Right lobe of liver (tissue), 4 donors: ENCODE results near the gene KAT6B.

Experiments used
- POLR2A ChIP-seq: fragments of 450-650 bp; IDR thresholded peaks from one replicate; pipeline ENCODE4 v1.6.1; 2017; ENCODE audit warnings: antibody characterized with exemption, mild to moderate bottlenecking
- TF ChIP-seq, protein P1 (sequence below), 4 donors: fragments of 200-600 bp in 3 of 4; fragments of 450-650 bp in 1 of 4; IDR thresholded peaks; one replicate each; pipeline versions ENCODE4 v1.5.1 to v1.8.0; 2016 to 2022; ENCODE audit warnings: antibody characterized with exemption in 4 of 4, mild to moderate bottlenecking in 2 of 4
- donor health status: DM: no; HTN: no; CAD: no.
- donor health status: DM: no; HTN: no; CAD: no.
- donor health status: DM: no; HTN: yes; CAD: no.

- no peak for TF ChIP-seq POLR2A
- TF ChIP-seq, protein P1, sequence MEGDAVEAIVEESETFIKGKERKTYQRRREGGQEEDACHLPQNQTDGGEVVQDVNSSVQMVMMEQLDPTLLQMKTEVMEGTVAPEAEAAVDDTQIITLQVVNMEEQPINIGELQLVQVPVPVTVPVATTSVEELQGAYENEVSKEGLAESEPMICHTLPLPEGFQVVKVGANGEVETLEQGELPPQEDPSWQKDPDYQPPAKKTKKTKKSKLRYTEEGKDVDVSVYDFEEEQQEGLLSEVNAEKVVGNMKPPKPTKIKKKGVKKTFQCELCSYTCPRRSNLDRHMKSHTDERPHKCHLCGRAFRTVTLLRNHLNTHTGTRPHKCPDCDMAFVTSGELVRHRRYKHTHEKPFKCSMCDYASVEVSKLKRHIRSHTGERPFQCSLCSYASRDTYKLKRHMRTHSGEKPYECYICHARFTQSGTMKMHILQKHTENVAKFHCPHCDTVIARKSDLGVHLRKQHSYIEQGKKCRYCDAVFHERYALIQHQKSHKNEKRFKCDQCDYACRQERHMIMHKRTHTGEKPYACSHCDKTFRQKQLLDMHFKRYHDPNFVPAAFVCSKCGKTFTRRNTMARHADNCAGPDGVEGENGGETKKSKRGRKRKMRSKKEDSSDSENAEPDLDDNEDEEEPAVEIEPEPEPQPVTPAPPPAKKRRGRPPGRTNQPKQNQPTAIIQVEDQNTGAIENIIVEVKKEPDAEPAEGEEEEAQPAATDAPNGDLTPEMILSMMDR (IDR thresholded peaks at IDR 0.05) = no peak
These were observed 31.2 kb downstream of the KAT6B start for GRCh38 chr10:74857586-74857985.
